ENCODE data around the gene ISL2. TPM values are rescaled to one million over a fixed set of nuclear protein-coding genes. Genes with fewer than 3 reads are reported as not detected.

ISL2 gene
- total and polyA plus RNA-seq, 2 of the 13 experiments (the other 11 are each of a cell fraction or from before 2014, with no cell fraction given), result 4.3 to 5.1 TPM

GRCh38 chr15:76345880-76346668 lies 9.5 kb downstream of the ISL2 start:
- Histone ChIP-seq H3K4me2 (ENCODE audit: low read depth, low read length) (peak overlapping the region; percentile 78), H2AFZ (ENCODE audit: low read length) (no peak overlapping the region), H3K27me3 (ENCODE audit: control insufficient read depth in 1 of 2, insufficient read depth in 2 of 2, low read length in 2 of 2) (no peaks in the 10 kb centered on the region), H3K4me3 (replicated peaks in 1 of 3; ENCODE audit: insufficient read depth in 1 of 3, low read depth in 2 of 3, low read length in 3 of 3) (peak overlapping the region; percentile 67 to 76 (median 72)), H3K27ac (ENCODE audit: extremely low read length, insufficient read depth, low read length) (peak overlapping the region; percentile 67), H3K4me1 (ENCODE audit: insufficient read depth, low read length) (peaks cover 14% of the 10 kb centered on the region), H3K9me3 (ENCODE audit: low read length) (no peaks in the 10 kb centered on the region), H3K9ac (ENCODE audit: insufficient read depth, low read depth, low read length) (peak overlapping the region; percentile 77), H3K79me2 (ENCODE audit: insufficient read depth, low read length) (no peaks in the 10 kb centered on the region), H3K36me3 (replicated peaks in 1 of 2; ENCODE audit: control insufficient read depth in 1 of 2, insufficient read depth in 2 of 2, low read length in 2 of 2) (peaks cover 2 to 14% of the 10 kb centered on the region in 2 experiments; a peak in 4 of 5 replicates), H4K20me1 (ENCODE audit: insufficient read depth, low read length) (no peaks in the 10 kb centered on the region)
- peak; percentile 61 for DNase-seq (ENCODE audit: low spot score)
- intact Hi-C loops (cut with micrococcal nuclease; ENCODE audit: unreplicated experiment) (no loop called here), in situ Hi-C loops (cut with HindIII; ENCODE audit: extremely low pct_ligation_motif_present, low pct_unique_long_range_greater_than_20kb) (no loop called here)
- BruUV-seq (replicated peaks), result TSS peak; percentile 53
- peak; percentile 86 for ATAC-seq
- FAIRE-seq, result peak; percentile 66
- CTCF ChIA-PET (ENCODE audit: low intra/inter-chr PET ratio, low total read pairs), result no interaction called here
- 2% methylated on average over 8 of the region's 65 CpGs for WGBS (ENCODE audit: low lambda C conversion rate)
- POLR2A ChIA-PET, result interaction anchor here (0.7 to 3.0 kb wide), 6 partner anchors 9 to 150 kb away, joined by 3 to 91 read pairs (median 5); partner anchors contain the start of genes ETFA and ISL2
- TF ChIP-seq ZNF574 (CRISPR knock-in tag; IDR thresholded peaks at IDR 0.05) (peak; percentile 48; the same call in 1 of the 2 replicates), ZNF790 (CRISPR knock-in tag; IDR thresholded peaks at IDR 0.05; ENCODE audit: borderline replicate concordance) (no peak), ZSCAN20 (CRISPR knock-in tag; IDR thresholded peaks at IDR 0.05; ENCODE audit: borderline replicate concordance) (peak; percentile 42; the same call in 1 of the 2 replicates), FOXA1 (IDR thresholded peaks at IDR 0.05) (no peak), FOXA1 (CRISPR knock-in tag; IDR thresholded peaks at IDR 0.05) (no peak), HDAC1 (CRISPR knock-in tag; IDR thresholded peaks at IDR 0.05) (peak; percentile 20), ZSCAN5A (CRISPR knock-in tag; IDR thresholded peaks at IDR 0.05; ENCODE audit: borderline replicate concordance) (no peak), PBX3 (CRISPR knock-in tag; IDR thresholded peaks at IDR 0.05; ENCODE audit: borderline replicate concordance) (no peak), CSRNP1 (CRISPR knock-in tag; IDR thresholded peaks at IDR 0.05) (no peak), KLF15 (CRISPR knock-in tag; IDR thresholded peaks at IDR 0.05; ENCODE audit: borderline replicate concordance) (no peak), ZNF639 (CRISPR knock-in tag; conservative IDR thresholded peaks at IDR 0.05) (peak; percentile 27; the same call in 1 of the 2 replicates), ARNT2 (CRISPR knock-in tag; IDR thresholded peaks at IDR 0.05; ENCODE audit: low read depth) (peak; percentile 12; the same call in 1 of the 2 replicates), ZNF850 (CRISPR knock-in tag; conservative IDR thresholded peaks at IDR 0.05) (no peak), PHF8 (CRISPR knock-in tag; IDR thresholded peaks at IDR 0.05) (peak; percentile 73), ZNF256 (CRISPR knock-in tag; conservative IDR thresholded peaks at IDR 0.05) (no peak)
